ENCODE results near the gene STK31.
"Not testable (repeated sequence)": the region's sequence is repeated elsewhere in the genome, so short reads cannot be mapped to it uniquely, and the experiment has no call there.

The STK31 gene

DNA sequence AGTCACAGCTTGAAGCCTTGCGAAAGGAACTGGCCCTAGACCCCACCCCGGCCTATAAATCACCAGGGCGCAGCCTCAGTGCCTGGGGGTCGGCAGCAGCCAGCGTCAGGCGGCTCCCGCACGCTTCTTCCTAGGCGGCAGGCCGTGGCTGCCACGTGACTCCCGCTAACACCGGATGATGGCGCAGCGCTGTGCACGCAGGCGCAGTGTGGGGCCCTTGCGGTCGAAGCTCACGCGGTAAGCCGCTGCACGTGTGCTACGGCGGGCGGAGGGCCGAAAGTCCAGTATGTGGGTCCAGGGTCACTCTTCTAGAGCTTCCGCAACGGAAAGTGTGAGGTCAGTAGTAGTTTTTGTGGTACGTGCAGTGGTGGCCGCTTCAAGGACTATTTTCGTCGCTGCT, at the start of gene STK31:
Gene STK31, plus strand, starts transcription at position 220 of the 400 bp plus-strand sequence. Its CDS starts 67 bp downstream, at position 287.
- no peak for DNase-seq

DNA sequence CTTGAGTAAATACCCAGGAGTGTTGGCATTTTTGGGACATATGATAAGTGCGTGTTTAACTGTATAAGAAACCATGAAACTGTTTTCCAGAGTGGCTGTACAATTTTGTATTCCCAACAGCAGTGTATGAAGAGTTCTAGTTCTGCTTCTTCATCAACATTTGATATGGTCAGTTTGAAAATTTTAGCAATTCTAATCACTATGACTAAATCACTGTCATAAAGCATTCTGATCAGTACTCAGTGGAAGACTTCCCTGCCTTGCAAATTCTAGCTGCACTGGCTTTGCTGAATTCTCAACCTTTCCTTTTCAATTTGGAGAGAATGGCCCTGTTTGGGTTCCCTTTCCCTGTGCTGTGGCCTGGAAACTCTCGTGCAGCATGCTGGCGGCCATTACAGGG, 48.6 kb upstream of the STK31 start:
- no peak for DNase-seq

DNA sequence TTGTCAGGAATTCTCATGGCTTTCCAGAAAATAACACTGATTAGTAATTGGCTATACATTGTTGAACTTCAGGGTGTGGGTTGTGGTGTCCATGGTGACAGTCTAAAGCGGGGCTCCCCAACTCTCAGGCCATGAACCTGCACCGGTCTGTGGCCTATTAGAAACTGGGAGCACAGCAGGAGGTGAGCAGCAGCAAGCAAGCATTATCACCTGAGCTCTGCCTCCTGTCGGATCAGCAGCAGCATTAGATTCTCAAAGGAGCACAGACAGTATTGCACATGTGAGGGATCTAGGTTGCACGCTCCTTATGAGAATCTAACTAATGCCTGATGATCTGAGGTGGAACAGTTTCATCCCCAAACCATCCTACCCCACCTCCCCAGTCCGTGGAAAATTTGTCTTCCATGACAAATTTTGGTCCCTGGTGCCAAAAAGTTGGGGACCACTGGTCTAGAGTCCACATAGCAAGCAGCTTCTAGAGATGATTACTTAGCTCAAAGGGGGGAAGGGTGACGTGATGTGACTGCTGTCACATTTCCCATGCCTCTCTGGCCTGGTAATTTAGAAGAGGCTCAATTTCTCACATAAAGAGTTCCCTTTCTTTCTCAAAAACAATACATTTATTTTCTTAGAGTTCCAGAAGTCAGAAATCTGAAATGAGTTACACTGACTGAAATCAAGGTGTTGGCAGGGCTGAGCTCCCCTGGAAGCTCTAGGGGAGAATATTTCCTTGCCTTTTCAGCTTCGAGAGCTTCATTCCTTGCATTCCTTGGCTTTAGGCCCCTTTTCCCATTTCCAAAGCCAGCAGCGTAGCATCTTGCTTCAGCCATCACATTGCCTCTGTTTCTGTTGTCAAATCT, 47.7 kb upstream of the STK31 start:
- DNase-seq = no peak

DNA sequence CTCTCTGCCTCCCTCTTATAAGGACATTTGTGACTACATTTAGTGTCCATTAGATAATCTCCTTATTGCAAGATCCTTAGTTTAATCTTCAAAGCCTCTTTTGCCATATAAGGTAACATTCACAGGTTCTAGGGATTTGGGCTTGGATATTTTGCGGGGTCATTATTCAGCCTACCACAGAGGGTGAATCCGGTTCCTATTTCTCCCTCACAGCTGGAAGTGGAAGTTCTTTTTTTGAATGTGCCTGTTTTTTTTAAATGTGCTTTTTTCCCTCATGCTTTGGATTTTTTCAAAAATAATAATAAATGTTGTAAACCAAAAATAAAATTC, 47.1 kb upstream of the STK31 start:
- no peak for DNase-seq

DNA sequence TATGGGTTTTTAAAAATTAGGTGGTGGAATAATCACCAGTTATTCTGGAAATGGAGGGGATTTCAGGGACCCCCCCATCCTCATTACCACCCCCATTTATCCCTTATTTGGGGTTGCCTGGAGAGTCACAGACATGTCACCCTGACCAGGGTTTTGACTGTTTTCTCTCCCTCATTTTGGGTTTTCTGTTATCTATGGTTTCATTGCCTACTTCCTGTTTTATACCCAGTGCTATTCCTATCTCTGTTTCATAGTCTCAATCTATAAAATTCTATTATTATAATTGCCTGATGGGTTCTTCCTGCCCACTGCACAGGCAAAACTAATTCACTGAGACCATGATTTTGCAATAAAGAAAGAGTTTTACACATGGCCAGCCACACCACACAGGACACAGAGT, 45.9 kb upstream of the STK31 start:
- DNase-seq = no peak

GRCh38 chr7:23672033-23672432, 38.0 kb upstream of the STK31 start:
- DNase-seq = no peak

- peak; percentile 87 for DNase-seq
These were observed 30.1 kb upstream of the STK31 start, which contains the start of gene FAM221A for GRCh38 chr7:23679898-23680413. Gene FAM221A (plus strand): TSS chr7:23680199. CDS start chr7:23680219, 20 bp downstream.

GRCh38 chr7:23680414-23681405, 29.3 kb upstream of the STK31 start:
- peak; percentile 69 for DNase-seq

GRCh38 chr7:23684041-23684440, 26.0 kb upstream of the STK31 start:
- DNase-seq = not testable (repeated sequence)

DNA sequence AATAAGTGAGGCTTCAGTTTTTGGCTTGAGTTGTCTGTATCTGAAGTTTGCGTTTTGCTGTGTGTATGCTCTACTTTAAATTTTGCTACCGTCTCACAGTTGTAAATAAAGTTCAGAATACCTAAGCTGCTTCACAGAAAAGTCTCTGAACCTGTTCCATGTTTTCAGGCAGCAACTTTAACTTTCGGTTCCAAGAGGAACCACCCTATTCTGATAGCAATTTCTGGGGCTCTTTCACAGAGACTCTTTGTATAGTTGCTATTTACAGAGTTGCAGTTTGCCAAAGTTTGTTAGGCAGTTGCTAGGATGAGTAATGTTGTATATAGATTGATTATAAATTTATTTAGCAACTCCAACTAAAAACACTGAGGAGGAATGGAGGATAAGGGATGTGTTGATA, 24.3 kb upstream of the STK31 start:
- DNase-seq = no peak

- no peak for DNase-seq
These were observed 23.0 kb upstream of the STK31 start for GRCh38 chr7:23687011-23687410.

DNA sequence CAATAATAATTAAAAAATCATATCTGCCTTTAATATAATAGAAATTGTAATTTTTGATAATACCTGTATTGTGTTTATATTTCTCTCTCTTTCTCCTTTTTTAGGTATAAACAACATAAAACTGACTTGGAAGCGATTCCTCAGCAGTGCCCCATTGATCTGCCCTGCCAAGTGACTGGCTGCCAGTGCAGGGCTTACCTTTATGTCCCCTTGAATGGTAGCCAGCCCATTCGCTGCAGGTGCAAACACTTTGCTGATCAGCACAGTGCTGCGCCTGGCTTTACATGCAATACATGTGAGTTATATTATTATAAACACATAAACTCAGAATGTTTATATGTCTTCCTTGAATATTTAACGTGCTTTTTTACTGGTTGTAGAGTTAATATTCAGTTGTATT, 20.9 kb upstream of the STK31 start:
- DNase-seq = no peak

GRCh38 chr7:23691320-23691719, 18.7 kb upstream of the STK31 start:
- no peak for DNase-seq

DNA sequence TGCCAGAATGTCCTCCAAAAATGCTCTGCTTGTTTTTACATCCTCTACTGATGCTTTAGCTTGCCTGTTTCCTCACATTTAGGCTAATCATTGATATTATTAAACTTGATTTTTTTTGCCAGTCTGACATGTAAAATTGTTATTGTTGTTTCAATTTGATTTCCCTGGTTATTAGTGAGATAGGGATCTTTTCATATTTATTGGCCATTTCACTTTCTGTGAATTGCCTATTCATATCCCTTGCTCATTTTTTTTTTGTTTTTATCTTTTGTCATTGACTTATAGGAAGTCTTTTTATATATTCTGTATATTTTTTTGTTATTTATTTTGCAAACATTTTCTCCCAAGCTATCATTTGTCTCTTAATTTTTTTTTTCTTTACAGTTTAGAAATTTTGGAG, 16.8 kb upstream of the STK31 start:
- no peak for DNase-seq

DNA sequence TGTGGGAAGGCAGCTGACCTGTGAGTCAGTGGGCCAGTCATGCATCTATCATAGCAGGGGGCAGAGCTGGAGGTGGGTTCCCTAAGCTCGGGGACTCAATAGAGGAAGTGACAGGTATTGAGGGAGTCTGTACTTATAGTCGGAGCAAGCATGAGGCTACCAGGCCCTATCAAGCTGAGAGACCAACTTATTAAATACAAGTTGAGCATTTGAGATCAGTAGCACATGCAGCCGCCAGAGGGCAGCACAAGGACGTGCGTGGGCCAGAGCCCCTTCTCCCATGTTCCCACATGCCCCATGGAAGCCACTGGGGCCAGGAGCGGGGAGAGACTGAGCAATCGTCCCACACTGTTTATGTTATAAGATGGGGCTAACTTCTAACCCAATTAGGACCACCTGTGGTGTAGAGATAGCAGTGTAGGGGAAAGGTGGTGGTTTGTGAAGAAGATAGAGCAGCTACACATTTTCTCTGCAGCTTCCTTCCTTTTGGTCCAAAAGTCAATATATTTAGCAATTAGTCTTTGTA, 13.0 kb upstream of the STK31 start:
- DNase-seq = peak; percentile 20

- DNase-seq = no peak
These were observed 11.2 kb upstream of the STK31 start for GRCh38 chr7:23698822-23699221.

- DNase-seq = no peak
These were observed 10.0 kb upstream of the STK31 start for GRCh38 chr7:23700046-23700445.

DNA sequence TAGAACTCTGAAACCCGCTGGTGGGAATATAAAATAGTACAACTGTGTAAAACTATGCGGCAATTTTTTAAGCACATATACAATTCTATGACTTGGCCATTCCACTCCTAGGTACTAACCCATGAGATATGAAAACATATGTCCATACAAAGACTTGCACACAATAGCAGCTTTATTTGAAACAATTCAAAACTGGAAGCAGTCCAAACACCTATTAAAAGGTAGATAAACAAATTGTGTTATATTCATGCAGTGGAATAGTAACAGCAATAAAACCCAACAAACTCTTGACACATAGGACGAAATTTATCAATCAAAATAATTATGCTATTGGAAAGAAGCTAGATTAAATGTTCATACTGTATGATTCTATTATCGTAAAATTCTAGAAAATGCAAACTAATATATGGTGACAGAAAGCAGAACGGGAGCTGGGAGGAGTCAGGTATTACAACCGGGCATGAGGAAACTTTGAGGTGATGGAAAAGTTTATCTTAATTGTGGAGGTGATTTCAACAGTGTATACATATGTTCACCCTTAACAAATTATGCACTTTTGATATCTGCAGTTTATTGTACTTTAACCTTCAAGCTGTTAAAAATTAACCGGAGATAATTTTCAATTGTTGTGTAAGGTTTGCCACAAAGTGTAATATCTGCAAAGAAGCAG, 803 bp upstream of the STK31 start:
- DNase-seq = no peak

- peak; percentile 30 for DNase-seq
These were observed 2.6 kb downstream of the STK31 start for GRCh38 chr7:23712368-23713284.

DNA sequence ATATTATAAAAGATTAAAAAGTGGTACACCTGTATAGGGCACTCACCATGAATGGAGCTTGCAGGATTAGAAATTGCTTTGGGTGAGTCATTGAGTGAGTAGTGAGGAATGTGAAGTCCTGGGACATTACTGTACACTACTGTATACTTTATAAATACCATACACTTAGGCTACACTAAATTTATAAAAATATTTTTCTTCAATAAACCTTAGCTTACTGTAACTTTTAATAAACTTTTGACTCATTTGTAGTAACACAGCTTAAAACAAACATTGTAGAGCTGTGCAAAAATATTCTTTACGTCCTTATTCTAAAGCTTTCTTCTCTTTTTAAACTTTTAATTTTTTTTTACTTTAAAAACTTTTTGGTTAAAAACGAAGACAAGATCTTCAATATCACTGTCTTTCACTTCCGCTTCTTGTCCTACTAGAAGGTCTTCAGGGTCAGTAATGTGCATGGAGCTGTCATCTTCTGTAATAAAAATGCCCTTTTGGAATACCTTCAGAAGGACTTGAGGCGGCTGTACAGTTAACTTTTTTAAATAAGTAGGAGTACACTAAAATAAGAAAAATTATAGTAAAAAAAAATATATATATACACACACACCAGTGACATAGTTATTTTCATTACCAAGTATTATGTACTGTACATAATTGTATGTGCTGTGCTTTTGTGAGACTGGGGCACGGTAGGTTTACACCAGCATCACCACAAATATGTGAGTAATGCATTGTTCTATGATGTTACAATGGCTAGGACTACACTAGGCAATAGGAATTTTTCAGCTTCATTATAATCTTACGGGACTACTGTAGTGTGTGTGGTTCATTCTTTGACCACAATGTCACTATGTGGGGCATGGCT, 3.5 kb downstream of the STK31 start:
- DNase-seq = no peak

GRCh38 chr7:23714150-23714464, 4.1 kb downstream of the STK31 start:
- no peak for DNase-seq
